DOHH2 (cell line): ENCODE data around the gene SAC3D1.

Experiments used
- H3F3A ChIP-seq: fragments of 200-600 bp; sonication (generic), shearing (Covaris generic); 2 replicates; pipeline ENCODE4 v1.6.0; 2016; ENCODE audit warnings: antibody characterized with exemption, mild to moderate bottlenecking; ENCODE audit not compliant: control insufficient read depth, insufficient read depth
- H3K27ac ChIP-seq: fragments of 200-600 bp; sonication (generic); 2 replicates; pipeline ENCODE4 v1.5.1; 2014; ENCODE audit warnings: low read depth, mild to moderate bottlenecking, low read length, moderate library complexity
- H3K27me3 ChIP-seq: fragments of 200-600 bp; sonication (generic); 2 replicates; pipeline ENCODE4 v1.6.1; 2014; ENCODE audit warnings: mild to moderate bottlenecking, low read length, mixed read lengths; ENCODE audit not compliant: control insufficient read depth
- H3K36me3 ChIP-seq: fragments of 200-600 bp; sonication (generic); 2 replicates; pipeline ENCODE4 v1.6.1; 2014; ENCODE audit warnings: mild to moderate bottlenecking, low read length, moderate library complexity, mixed read lengths; ENCODE audit not compliant: control insufficient read depth
- H3K4me1 ChIP-seq: fragments of 200-600 bp; sonication (generic); 2 replicates; pipeline ENCODE4 v1.6.1; 2014; ENCODE audit warnings: mild to moderate bottlenecking, low read length, mixed read lengths; ENCODE audit not compliant: control insufficient read depth
- H3K4me2 ChIP-seq: fragments of 200-600 bp; sonication (generic); 2 replicates; pipeline ENCODE4 v1.6.0; 2014; ENCODE audit warnings: mild to moderate bottlenecking, low read length, moderate library complexity
- H3K4me3 ChIP-seq: fragments of 200-600 bp; sonication (generic); 2 replicates; pipeline ENCODE4 v1.5.1; 2014; ENCODE audit warnings: mild to moderate bottlenecking, low read length, mixed read lengths
- H3K79me2 ChIP-seq: fragments of 200-600 bp; sonication (generic); 2 replicates; pipeline ENCODE4 v1.6.1; 2014; ENCODE audit warnings: mild to moderate bottlenecking, low read length, mixed read lengths; ENCODE audit not compliant: control insufficient read depth
- H3K9me2 ChIP-seq: fragments of 200-600 bp; sonication (generic); replicated peaks from 2 replicates; pipeline ENCODE4 v1.6.1; 2014; ENCODE audit warnings: mild to moderate bottlenecking, low read length, mixed read lengths; ENCODE audit not compliant: control insufficient read depth
- H3K9me3 ChIP-seq: fragments of 200-600 bp; sonication (generic); 2 replicates; pipeline ENCODE4 v1.6.1; 2014; ENCODE audit warnings: antibody characterized with exemption, low read length, mixed read lengths; ENCODE audit not compliant: control insufficient read depth, insufficient read depth
- H4K20me1 ChIP-seq: fragments of 200-600 bp; sonication (generic); 2 replicates; pipeline ENCODE4 v1.6.0; 2014; ENCODE audit warnings: low read depth, mild to moderate bottlenecking, antibody characterized with exemption, low read length, moderate library complexity; ENCODE audit not compliant: control insufficient read depth, insufficient read depth
- CTCF ChIP-seq: fragments of 200-600 bp; sonication (generic); IDR thresholded peaks from one replicate; pipeline ENCODE4 v1.5.1; 2014; ENCODE audit warnings: antibody characterized with exemption, mild to moderate bottlenecking, low read depth, low read length; ENCODE audit not compliant: poor library complexity, severe bottlenecking
- EZH2phosphoT487 ChIP-seq: fragments of 200-600 bp; sonication (generic); IDR thresholded peaks from 2 replicates; pipeline ENCODE4 v1.6.1; 2017; ENCODE audit warnings: borderline replicate concordance, mild to moderate bottlenecking, antibody characterized with exemption, low read length, moderate library complexity, mixed read lengths

SAC3D1 gene

GRCh38 chr11:65087827-65088226 lies 46.8 kb downstream of the SAC3D1 start:
- no peaks in the 10 kb centered on the region for H3K9me3 ChIP-seq
- H3K4me2 ChIP-seq: no peak overlapping the region
- peaks cover 25% of the 10 kb centered on the region for H3K79me2 ChIP-seq
- H3K27me3 ChIP-seq: no peaks in the 10 kb centered on the region
- TF ChIP-seq CTCF (no peak), EZH2phosphoT487 (no peak)
- H3K36me3 ChIP-seq: peaks cover 36% of the 10 kb centered on the region
- H3K9me2 ChIP-seq: no peaks in the 10 kb centered on the region
- peaks cover 8% of the 10 kb centered on the region; the same call in 1 of the 2 replicates for H3F3A ChIP-seq
- H3K4me1 ChIP-seq: peaks cover 17% of the 10 kb centered on the region
- no peak overlapping the region for H3K27ac ChIP-seq
- no peak overlapping the region for H3K4me3 ChIP-seq
- no peaks in the 10 kb centered on the region for H4K20me1 ChIP-seq

DNA sequence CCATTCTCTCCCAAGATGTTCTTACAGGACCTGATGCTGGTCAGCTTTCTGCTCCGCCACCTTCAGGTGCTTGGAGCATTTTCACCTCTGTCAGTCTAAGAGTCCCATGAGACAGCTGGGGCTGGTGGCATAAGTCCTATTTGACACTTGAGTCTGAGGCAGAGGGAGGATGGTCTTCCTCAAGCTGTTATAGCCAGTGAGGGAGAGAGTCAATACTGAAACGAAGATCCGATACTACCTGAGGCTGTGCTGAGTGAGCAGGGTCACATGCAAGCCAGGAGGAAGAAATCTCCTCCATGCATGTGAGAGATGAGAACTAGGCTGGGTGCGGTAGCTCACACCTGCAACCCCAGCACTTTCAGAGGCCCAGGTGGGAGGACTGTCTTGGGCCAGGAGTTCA lies 48.6 kb downstream of the SAC3D1 start:
- Histone ChIP-seq H3K9me3 (no peaks in the 10 kb centered on the region), H3K4me2 (no peak overlapping the region), H4K20me1 (no peaks in the 10 kb centered on the region), H3K36me3 (peaks cover 26% of the 10 kb centered on the region), H3F3A (peaks cover 12% of the 10 kb centered on the region; the same call in 1 of the 2 replicates), H3K9me2 (no peaks in the 10 kb centered on the region), H3K27ac (no peak overlapping the region), H3K79me2 (peaks cover 10% of the 10 kb centered on the region), H3K27me3 (no peaks in the 10 kb centered on the region), H3K4me3 (no peak overlapping the region), H3K4me1 (peaks cover 13% of the 10 kb centered on the region)
- TF ChIP-seq CTCF: no peak
- no peak for TF ChIP-seq EZH2phosphoT487

DNA sequence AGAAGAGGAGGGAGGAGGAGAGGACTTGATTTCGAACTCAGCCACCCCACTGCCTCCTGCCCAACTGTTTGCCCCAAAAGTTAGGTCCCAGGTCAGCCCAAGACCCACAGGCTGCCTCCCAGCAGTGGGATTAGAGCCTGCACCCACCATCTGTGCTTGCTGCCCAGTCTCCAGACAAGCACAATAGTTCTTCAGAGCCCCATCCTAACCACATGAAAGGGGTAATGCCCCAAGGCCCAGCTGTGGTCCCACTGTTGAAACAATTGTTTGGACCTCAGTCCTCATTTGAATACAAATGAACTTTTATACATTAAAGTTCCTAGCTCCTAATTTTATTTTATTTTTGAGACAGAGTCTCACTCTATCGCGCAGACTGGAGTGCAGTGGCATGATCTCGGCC lies 49.6 kb downstream of the SAC3D1 start:
- peaks cover 13% of the 10 kb centered on the region; the same call in 1 of the 2 replicates for H3F3A ChIP-seq
- no peaks in the 10 kb centered on the region for H3K27me3 ChIP-seq
- no peak overlapping the region for H3K27ac ChIP-seq
- no peaks in the 10 kb centered on the region for H4K20me1 ChIP-seq
- H3K79me2 ChIP-seq: no peaks in the 10 kb centered on the region
- H3K4me2 ChIP-seq: no peak overlapping the region
- H3K4me3 ChIP-seq: no peak overlapping the region
- H3K9me2 ChIP-seq: no peaks in the 10 kb centered on the region
- peaks cover 9% of the 10 kb centered on the region for H3K4me1 ChIP-seq
- no peaks in the 10 kb centered on the region for H3K9me3 ChIP-seq
- TF ChIP-seq CTCF (no peak), EZH2phosphoT487 (no peak)
- peaks cover 21% of the 10 kb centered on the region for H3K36me3 ChIP-seq
